Spleen (tissue), 7 donors: ENCODE measurements around the gene WWP2.

ENCODE experiments used
- POLR2A ChIP-seq, 3 donors: fragments of 450-650 bp; IDR thresholded peaks; one replicate each; pipeline ENCODE4 v1.5.1; 2017; ENCODE audit warnings: antibody characterized with exemption in 3 of 3, mild to moderate bottlenecking in 1 of 3
- TF ChIP-seq, protein P1 (sequence below), 11 experiments: fragments of 200-600 bp in 7 of 11; fragments of 450-650 bp in 4 of 11; sonication (generic) in 4 of 11; IDR thresholded peaks in 8 of 11; conservative IDR thresholded peaks in 3 of 11; 1 replicate in 7 of 11; 2 replicates in 4 of 11; pipeline versions ENCODE4 v1.4.0 to v1.8.0; 2016 to 2021; ENCODE audit warnings: antibody characterized with exemption in 11 of 11, inconsistent platforms in 4 of 11, mild to moderate bottlenecking in 1 of 11
- donor health status: DM: no; HTN: no; CAD: no; lungs with moderate emphysema.
- donor health status: DM: no; HTN: no; CAD: no.
- donor health status: DM: no; HTN: no; CAD: no.

DNA sequence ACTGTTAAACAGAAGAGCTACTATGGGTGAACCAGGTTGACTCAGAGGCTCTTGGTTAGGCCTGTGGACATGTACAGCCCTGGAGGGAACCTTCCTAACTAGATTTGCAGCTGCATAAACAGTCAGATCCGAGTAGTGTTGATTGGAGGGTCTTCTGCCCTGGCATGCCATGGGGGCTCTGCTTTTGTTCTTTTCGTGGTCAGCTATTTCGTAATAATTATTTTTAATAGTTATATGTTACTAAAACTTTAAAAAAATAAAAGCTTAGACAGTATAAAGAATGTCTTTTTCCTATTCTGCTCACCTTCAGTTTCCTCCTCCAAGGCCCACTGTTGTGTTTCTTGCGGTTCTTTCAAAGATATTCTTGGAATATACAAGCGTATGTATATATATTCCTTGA, 121.6 kb downstream of the WWP2 start:
- TF ChIP-seq POLR2A (IDR thresholded peaks at IDR 0.05): no peak
- TF ChIP-seq, protein P1, sequence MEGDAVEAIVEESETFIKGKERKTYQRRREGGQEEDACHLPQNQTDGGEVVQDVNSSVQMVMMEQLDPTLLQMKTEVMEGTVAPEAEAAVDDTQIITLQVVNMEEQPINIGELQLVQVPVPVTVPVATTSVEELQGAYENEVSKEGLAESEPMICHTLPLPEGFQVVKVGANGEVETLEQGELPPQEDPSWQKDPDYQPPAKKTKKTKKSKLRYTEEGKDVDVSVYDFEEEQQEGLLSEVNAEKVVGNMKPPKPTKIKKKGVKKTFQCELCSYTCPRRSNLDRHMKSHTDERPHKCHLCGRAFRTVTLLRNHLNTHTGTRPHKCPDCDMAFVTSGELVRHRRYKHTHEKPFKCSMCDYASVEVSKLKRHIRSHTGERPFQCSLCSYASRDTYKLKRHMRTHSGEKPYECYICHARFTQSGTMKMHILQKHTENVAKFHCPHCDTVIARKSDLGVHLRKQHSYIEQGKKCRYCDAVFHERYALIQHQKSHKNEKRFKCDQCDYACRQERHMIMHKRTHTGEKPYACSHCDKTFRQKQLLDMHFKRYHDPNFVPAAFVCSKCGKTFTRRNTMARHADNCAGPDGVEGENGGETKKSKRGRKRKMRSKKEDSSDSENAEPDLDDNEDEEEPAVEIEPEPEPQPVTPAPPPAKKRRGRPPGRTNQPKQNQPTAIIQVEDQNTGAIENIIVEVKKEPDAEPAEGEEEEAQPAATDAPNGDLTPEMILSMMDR (IDR thresholded peaks at IDR 0.05 in 8 of 11, conservative IDR thresholded peaks at IDR 0.05 in 3 of 11): no peak
